ENCODE measurements around the gene RARB.

RARB gene

DNA sequence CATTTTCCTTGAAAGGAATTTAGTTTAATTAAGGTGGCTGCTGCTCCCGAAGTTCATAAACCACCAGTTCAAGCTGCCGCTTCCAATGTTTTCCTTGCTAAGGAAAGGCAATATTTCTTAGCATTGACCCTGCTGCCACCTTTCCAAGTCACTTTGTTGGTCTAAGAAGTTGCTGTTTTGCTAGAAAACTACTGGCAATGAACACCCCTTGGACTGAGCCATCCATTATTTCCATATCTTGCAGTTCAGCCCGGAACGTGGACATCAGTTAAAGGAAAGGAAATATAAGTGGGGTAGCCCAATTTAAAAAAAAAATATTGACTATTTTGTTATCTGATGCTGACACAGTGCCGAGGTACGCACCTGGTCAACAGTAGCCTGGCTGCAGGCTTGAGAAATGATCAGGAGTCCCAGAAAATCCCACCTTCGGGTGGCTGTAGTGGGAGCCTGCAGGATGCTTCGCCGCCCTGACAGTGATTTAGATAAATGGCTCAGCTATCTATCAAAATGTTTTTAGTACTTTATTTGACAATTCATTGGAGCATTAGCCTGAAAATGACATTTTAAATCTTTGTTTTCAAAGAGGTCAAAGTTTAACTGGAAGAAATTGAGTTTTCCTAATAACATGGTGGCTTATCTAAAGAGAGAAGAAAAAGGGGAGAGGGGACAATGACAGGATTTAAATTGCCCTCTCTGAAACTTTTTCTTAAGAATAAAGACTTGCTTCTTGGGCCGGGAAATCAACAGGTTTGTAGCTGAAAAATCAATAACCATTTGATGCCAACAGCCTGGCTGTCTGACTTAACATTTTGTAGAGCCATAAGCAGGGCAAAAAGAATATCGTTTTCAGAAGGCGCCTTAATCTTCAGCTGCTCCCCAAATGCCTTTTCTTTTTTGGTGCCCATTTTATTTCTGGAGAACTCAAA, 1.6 kb downstream of the RARB start:
- no peak for TF ChIP-seq Cebpa-rat (IDR thresholded peaks at IDR 0.05)
- 0 out of 2 replicates have a peak, but pooled peaks cover 9% of the 10 kb centered on the region for H3K9me3 ChIP-seq
- H3K27ac ChIP-seq: no peak overlapping the region
- H4K20me1 ChIP-seq: no peaks in the 10 kb centered on the region; the same call in 1 of the 2 replicates
- H3K4me1 ChIP-seq: no peaks in the 10 kb centered on the region
- H3K36me3 ChIP-seq: no peaks in the 10 kb centered on the region
- no peak overlapping the region for H3K4me3 ChIP-seq
- H3K4me2 ChIP-seq: no peak overlapping the region
- peaks cover 40% of the 10 kb centered on the region for H3K27me3 ChIP-seq
- no peak overlapping the region for H3K9ac ChIP-seq

DNA sequence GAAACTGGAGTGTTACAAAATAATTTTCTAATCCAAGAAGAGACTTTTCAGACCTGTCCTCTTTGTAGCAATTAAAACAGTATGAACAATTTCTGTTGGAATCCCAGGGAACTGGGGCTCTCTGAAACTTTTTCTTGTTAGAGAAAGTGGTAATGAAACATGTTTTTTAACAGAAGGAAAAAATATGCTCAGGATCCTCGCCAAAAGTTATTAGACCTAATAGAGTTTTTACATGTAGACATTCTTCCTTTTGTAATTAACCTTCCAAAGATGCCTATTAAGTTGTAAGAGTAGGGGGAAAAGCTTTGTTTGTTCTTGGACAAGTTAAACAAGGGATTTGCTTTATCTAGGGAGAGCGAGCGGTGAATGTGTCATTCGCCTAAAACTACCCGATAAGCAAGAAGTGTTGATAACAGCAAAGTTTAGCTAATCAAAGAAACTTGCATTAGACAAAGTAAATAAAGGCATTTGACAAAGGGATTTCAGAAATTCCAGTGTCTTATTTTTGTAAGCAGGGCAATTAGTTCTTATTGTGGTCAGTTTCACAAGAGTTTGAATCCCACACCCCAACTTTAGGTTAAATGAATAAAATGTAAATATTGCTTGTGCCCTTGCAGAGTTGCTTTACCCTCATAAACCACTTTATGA, 2.3 kb downstream of the RARB start:
- TF ChIP-seq Cebpa-rat (IDR thresholded peaks at IDR 0.05): no peak
- Histone ChIP-seq H3K27ac (no peak overlapping the region), H3K4me2 (no peak overlapping the region), H3K4me3 (no peak overlapping the region), H3K4me1 (no peaks in the 10 kb centered on the region), H3K9me3 (0 out of 2 replicates have a peak, but pooled peaks cover 9% of the 10 kb centered on the region), H3K27me3 (peaks cover 40% of the 10 kb centered on the region), H3K36me3 (no peaks in the 10 kb centered on the region), H3K9ac (no peak overlapping the region), H4K20me1 (no peaks in the 10 kb centered on the region; the same call in 1 of the 2 replicates)

GRCh38 chr3:25430935-25431770, 3.1 kb downstream of the RARB start:
- TF ChIP-seq Cebpa-rat (IDR thresholded peaks at IDR 0.05): no peak

GRCh38 chr3:25432176-25432720, 4.2 kb downstream of the RARB start:
- H3K36me3 ChIP-seq: no peaks in the 10 kb centered on the region
- no peak overlapping the region for H3K4me2 ChIP-seq
- H3K9ac ChIP-seq: no peak overlapping the region
- no peak for TF ChIP-seq Cebpa-rat (IDR thresholded peaks at IDR 0.05)
- H3K9me3 ChIP-seq: 0 out of 2 replicates have a peak, but pooled peaks cover 9% of the 10 kb centered on the region
- peaks cover 29% of the 10 kb centered on the region for H3K27me3 ChIP-seq
- H3K4me1 ChIP-seq: no peaks in the 10 kb centered on the region
- H3K27ac ChIP-seq: no peak overlapping the region
- H3K4me3 ChIP-seq: no peak overlapping the region
- no peaks in the 10 kb centered on the region; the same call in 1 of the 2 replicates for H4K20me1 ChIP-seq

More at GRCh38 chr3:25430935-25431770, 3.1 kb downstream of the RARB start:
- no peak overlapping the region for H3K4me3 ChIP-seq
- H3K9me3 ChIP-seq: 0 out of 2 replicates have a peak, but pooled peaks cover 9% of the 10 kb centered on the region
- H3K36me3 ChIP-seq: no peaks in the 10 kb centered on the region
- H3K4me2 ChIP-seq: no peak overlapping the region
- H3K9ac ChIP-seq: no peak overlapping the region
- H3K4me1 ChIP-seq: no peaks in the 10 kb centered on the region
- H4K20me1 ChIP-seq: no peaks in the 10 kb centered on the region; the same call in 1 of the 2 replicates
- no peak overlapping the region for H3K27ac ChIP-seq
- peaks cover 40% of the 10 kb centered on the region for H3K27me3 ChIP-seq

GRCh38 chr3:25433106-25433505, 5.0 kb downstream of the RARB start:
- Histone ChIP-seq H3K4me2 (no peak overlapping the region), H4K20me1 (no peaks in the 10 kb centered on the region; the same call in 1 of the 2 replicates), H3K4me1 (no peaks in the 10 kb centered on the region), H3K9ac (no peak overlapping the region), H3K4me3 (no peak overlapping the region), H3K27ac (no peak overlapping the region), H3K9me3 (0 out of 2 replicates have a peak, but pooled peaks cover 7% of the 10 kb centered on the region), H3K36me3 (no peaks in the 10 kb centered on the region), H3K27me3 (peaks cover 20% of the 10 kb centered on the region)
- TF ChIP-seq Cebpa-rat (IDR thresholded peaks at IDR 0.05): no peak

DNA sequence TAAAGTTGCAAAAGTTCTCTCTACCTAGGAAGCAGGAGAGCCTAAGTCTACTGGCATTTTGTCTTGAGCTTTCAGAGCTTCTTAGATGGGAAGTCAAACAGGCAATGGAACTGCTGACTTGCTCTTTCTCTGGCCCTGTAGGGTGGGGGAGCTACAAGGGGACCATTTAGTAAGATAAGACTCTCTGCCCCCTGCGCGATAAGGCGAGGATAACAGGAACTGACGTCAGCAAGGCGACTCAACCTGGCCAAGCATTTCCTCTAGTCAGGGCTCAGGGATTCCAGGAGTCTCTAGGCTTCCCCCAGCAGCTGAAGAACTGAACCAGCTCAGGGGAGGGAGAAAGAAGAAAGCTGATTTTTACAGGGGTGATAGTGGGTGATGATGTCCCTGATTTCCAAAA, 5.8 kb downstream of the RARB start:
- TF ChIP-seq Cebpa-rat (IDR thresholded peaks at IDR 0.05): no peak
- H3K9ac ChIP-seq: no peak overlapping the region
- no peaks in the 10 kb centered on the region for H3K36me3 ChIP-seq
- no peaks in the 10 kb centered on the region for H3K4me1 ChIP-seq
- H3K9me3 ChIP-seq: no peaks in the 10 kb centered on the region
- no peak overlapping the region for H3K4me3 ChIP-seq
- H3K4me2 ChIP-seq: no peak overlapping the region
- no peak overlapping the region for H3K27ac ChIP-seq
- H4K20me1 ChIP-seq: no peaks in the 10 kb centered on the region
- H3K27me3 ChIP-seq: peaks cover 13% of the 10 kb centered on the region; the same call in 1 of the 2 replicates

DNA sequence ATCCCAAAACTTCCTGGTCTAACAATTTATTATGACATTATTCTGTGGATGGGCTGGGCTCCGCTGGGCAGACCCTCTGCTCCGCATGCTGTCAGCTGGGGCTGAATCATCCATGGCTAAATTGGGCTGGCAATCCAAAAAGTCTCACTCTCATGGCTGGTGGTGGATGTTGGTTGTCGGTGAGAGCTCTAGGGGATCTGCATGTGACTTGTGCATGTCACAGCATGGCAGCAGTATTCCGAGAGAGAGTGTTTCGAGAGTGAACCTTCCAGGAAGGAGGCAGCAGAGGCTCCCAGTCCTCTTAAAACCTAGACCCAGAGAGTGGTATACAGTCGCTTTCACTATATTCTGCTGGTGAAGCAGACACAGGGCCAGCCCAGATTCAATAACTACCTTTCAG, 9.9 kb downstream of the RARB start:
- Histone ChIP-seq H3K9me3 (no peaks in the 10 kb centered on the region), H3K4me1 (no peaks in the 10 kb centered on the region), H3K36me3 (no peaks in the 10 kb centered on the region), H3K9ac (no peak overlapping the region), H3K27me3 (no peaks in the 10 kb centered on the region), H4K20me1 (no peaks in the 10 kb centered on the region), H3K4me2 (no peak overlapping the region), H3K4me3 (no peak overlapping the region), H3K27ac (no peak overlapping the region)
- no peak for TF ChIP-seq Cebpa-rat (IDR thresholded peaks at IDR 0.05)

GRCh38 chr3:25438791-25439555, 10.9 kb downstream of the RARB start:
- no peak for TF ChIP-seq Cebpa-rat (IDR thresholded peaks at IDR 0.05)
- Histone ChIP-seq H3K27me3 (no peaks in the 10 kb centered on the region), H3K9ac (no peak overlapping the region), H3K36me3 (no peaks in the 10 kb centered on the region), H3K4me1 (no peaks in the 10 kb centered on the region), H3K4me2 (no peak overlapping the region), H4K20me1 (no peaks in the 10 kb centered on the region), H3K4me3 (no peak overlapping the region), H3K27ac (no peak overlapping the region), H3K9me3 (no peaks in the 10 kb centered on the region)

Measured in BLaER1 (cell line).